Dedifferentiated amniotic fluid mesenchymal stem cell (primary cell): ENCODE data around the gene DDX19B.
"Not testable (repeated sequence)": the region's sequence is repeated elsewhere in the genome, so short reads cannot be mapped to it uniquely, and the experiment has no call there.

ENCODE experiments used
- DNase-seq: peaks from one replicate; pipeline ENCODE4 v3.0.0-alpha.2; 2016; ENCODE audit errors: extremely low spot score

The DDX19B gene

DNA sequence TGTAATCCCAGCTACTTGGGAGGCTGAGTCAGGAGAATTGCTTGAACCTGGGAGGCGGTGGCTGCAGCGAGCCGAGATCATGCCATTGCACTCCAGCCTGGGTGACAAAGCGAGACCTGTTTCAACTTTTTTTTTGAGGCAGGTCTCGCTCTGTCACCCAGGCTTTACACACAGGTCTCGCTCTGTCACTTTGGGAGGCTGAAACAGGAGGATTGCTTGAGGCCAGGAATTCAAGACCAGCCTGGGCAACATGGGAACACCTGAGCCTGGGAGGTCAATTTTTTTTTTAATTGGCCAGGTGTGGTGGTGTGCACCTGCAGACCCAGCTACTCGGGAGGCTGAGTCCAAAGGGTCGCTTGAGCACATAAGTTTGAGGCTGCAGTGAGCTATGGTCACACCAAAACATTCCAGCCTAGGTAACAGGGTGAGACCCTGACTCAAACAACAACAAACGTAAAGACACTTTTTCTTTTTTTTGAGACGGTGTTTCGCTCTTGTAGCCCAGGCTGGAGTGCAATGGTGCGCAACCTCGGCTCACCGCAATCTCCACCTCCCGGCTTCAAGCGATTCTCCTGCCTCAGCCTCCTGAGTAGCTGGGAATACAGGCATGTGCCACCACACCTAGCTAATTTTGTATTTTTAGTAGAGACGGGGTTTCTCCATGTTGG is 11.5 kb upstream of the DDX19B start:
- DNase-seq = not testable (repeated sequence)

- peak; percentile 100 for DNase-seq
Observed at GRCh38 chr16:70289229-70290094, 9.5 kb upstream of the DDX19B start, which contains the start of gene AARS1. AARS1 (minus strand) TSS chr16:70289506; CDS start chr16:70282763, 6,743 bp downstream.

GRCh38 chr16:70290949-70291519 is 8.0 kb upstream of the DDX19B start:
- no peak for DNase-seq

- DNase-seq = not testable (repeated sequence)
Observed at GRCh38 chr16:70292148-70292547, 6.8 kb upstream of the DDX19B start.

- DNase-seq = no peak
Observed at GRCh38 chr16:70294385-70295025, 4.5 kb upstream of the DDX19B start.

GRCh38 chr16:70295634-70296033 is 3.4 kb upstream of the DDX19B start:
- no peak for DNase-seq

- DNase-seq = no peak
Observed at GRCh38 chr16:70301121-70301520, 2.1 kb downstream of the DDX19B start.

- no peak for DNase-seq
Observed at GRCh38 chr16:70302745-70303144, 3.8 kb downstream of the DDX19B start.

- no peak for DNase-seq
Observed at GRCh38 chr16:70304892-70305448, 6.0 kb downstream of the DDX19B start.

DNA sequence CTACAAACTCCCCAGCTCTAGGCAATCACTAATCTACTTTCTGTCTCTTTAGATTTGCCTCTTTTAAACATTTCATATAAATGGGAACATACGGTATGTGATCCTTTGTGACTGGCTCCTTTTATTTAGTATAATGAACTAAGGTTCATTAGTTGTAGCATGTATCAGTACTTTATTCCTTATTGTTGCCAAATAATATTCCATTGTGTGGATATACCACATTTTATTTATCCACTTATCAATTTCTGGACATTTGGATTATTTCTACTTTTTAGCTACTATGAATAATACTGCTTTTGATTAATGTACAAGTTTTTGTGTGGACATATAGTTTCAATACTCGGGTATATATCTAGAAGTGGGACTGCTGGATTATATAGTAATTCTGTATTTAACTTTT is 7.9 kb downstream of the DDX19B start:
- DNase-seq = no peak

DNA sequence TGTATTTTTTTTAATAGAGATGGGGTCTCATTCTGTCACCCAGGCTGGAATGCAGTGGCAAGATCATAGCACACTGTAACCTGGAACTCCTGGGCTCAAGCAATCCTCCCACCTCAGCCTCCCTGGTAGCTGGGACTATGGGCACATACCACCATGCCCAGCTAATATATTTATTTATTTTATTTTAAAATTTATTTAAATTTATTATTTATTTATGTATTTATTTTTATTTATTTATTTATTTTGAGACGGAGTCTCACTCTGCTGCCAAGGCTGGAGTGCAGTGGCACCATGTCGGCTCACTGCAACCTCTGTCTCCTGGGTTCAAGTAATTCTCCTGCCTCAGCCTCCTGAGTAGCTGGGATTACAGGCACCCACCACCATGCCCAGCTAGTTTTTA is 8.7 kb downstream of the DDX19B start:
- DNase-seq = not testable (repeated sequence)

GRCh38 chr16:70320121-70320520 is 21.1 kb downstream of the DDX19B start:
- no peak for DNase-seq

- DNase-seq = no peak
Observed at GRCh38 chr16:70324998-70325747, 26.2 kb downstream of the DDX19B start.

GRCh38 chr16:70331091-70331490 is 32.1 kb downstream of the DDX19B start:
- DNase-seq = no peak

DNA sequence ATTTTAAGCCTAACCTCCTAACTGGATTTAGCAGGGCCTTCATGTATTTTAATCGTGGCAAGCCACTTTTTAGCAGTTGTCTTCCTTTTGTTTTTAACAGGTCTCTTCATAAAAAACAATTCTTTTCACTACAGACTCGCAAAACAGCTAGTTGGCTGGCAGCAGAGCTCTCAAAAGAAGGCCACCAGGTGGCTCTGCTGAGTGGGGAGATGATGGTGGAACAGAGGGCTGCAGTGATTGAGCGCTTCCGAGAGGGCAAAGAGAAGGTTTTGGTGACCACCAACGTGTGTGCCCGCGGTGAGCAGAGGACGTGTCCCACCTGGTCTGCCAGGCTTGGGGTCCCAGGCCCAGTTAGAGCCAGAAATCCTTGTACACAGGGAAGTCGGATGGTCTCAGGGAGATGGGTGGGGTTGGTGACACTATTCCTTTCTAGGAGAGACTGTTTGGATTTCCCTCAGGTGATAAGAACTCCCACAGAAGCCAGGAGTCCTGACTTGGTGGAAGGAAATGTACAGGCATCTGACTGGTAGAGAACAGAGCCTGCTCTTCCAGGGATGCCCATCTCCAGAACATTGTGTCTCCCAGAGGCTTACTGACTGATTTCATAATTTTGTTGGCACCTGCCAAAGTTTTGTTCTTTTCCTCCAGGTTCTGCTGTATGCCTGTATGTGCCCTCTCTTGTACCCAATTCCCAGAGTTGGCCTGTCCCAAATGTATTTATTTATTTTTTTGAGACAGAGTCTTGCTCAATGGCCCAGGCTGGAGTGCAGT is 32.8 kb downstream of the DDX19B start:
- DNase-seq = no peak

GRCh38 chr16:70332728-70333127 is 33.7 kb downstream of the DDX19B start:
- not testable (repeated sequence) for DNase-seq

- DNase-seq = no peak
Observed at GRCh38 chr16:70337814-70338213, 38.8 kb downstream of the DDX19B start.

- DNase-seq = no peak
Observed at GRCh38 chr16:70341600-70341999, 42.6 kb downstream of the DDX19B start.

GRCh38 chr16:70342016-70342415 is 43.0 kb downstream of the DDX19B start:
- no peak for DNase-seq

DNA sequence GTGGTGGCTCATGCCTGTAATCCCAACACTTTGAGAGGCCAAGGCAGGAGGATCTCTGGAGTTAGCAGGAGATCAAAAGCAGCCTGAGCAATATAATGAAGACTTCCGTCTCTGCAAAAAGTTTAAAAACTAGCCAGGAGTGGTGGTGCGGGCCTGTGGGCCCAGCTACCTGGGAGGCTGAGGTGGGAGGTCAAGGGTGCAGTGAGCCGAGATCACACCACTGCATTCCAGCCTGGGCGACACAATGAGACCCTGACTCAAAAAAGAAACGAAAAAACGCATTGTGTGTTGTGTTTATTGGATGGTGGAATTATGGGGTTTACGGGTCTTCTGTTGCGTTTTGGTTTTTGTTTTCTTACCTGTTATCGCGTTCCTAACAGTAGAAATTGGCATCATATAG is 46.9 kb downstream of the DDX19B start:
- DNase-seq = no peak
